ACC112 (cell line): ENCODE results near the gene VSNL1.

Experiments
- H2AFZ ChIP-seq: fragments of 200-600 bp; sonication (generic); one replicate; pipeline ENCODE4 v1.6.0; 2017; ENCODE audit warnings: antibody characterized with exemption, low read length; ENCODE audit not compliant: unreplicated experiment
- H3K27ac ChIP-seq: fragments of 200-600 bp; sonication (generic); 2 replicates; pipeline ENCODE4 v1.5.1; 2014; ENCODE audit warnings: low read depth, mild to moderate bottlenecking, antibody characterized with exemption, low read length, moderate library complexity
- H3K27me3 ChIP-seq: fragments of 200-600 bp; sonication (generic); 2 replicates; pipeline ENCODE4 v1.6.1; 2014; ENCODE audit warnings: mild to moderate bottlenecking, antibody characterized with exemption, low read length, moderate library complexity, mixed read lengths; ENCODE audit not compliant: insufficient read depth
- H3K36me3 ChIP-seq: fragments of 200-600 bp; sonication (generic); 2 replicates; pipeline ENCODE4 v1.6.1; 2016; ENCODE audit warnings: mild to moderate bottlenecking, antibody characterized with exemption, low read length, moderate library complexity, mixed read lengths; ENCODE audit not compliant: insufficient read depth
- H3K4me1 ChIP-seq: fragments of 200-600 bp; sonication (generic); one replicate; pipeline ENCODE4 v1.6.1; 2016; ENCODE audit warnings: low read length, mixed read lengths; ENCODE audit not compliant: insufficient read depth, unreplicated experiment, control insufficient read depth
- H3K4me3 ChIP-seq: fragments of 200-600 bp; sonication (generic); 2 replicates; pipeline ENCODE4 v1.5.1; 2014; ENCODE audit warnings: mild to moderate bottlenecking, low read depth, low read length
- H3K79me2 ChIP-seq: fragments of 200-600 bp; sonication (generic); one replicate; pipeline ENCODE4 v1.6.0; 2016; ENCODE audit warnings: low read length; ENCODE audit not compliant: control insufficient read depth, unreplicated experiment, insufficient read depth

Gene VSNL1

DNA sequence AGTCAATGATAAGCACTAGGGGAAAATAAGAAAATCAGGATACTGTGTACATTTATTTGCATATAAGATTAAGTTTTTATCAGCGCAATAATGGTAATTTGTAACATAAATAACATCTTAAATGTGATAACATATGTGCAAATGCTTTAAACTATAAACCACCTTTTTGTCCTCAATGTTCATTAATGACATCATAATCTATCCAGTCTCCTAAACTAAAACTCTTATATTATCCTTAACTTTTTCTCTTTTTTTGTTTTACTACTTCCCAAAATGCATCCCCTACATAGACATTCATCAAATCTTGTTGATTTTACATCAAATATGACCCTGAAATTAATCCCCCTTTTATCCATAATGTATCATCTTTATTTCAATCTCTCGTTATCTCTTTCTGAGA is 18.9 kb upstream of the VSNL1 start:
- Histone ChIP-seq H2AFZ (no peak overlapping the region), H3K4me1 (no peaks in the 10 kb centered on the region), H3K79me2 (no peaks in the 10 kb centered on the region), H3K27me3 (peaks cover 39% of the 10 kb centered on the region), H3K36me3 (no peaks in the 10 kb centered on the region), H3K4me3 (no peak overlapping the region), H3K27ac (no peak overlapping the region)

DNA sequence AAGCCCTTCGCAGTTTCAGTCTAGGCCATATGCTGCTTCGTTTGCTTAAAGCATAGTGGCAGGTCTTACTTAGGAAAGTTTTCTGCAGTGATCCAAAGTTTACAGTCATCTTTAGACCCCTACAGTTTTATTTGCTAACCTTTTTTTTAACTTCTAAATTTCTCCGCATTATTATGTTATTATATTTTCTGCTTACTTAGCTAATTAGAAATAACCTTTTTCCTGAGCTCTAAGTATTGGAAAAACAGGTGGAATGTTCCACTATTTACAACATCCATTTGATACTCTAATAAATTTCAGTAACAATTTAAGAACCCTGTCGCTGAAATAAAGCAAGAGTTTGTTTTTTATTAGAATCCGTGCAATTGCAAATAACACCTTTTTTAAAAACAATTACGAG is 18.2 kb upstream of the VSNL1 start:
- peaks cover 44% of the 10 kb centered on the region for H3K27me3 ChIP-seq
- H3K36me3 ChIP-seq: no peaks in the 10 kb centered on the region
- no peak overlapping the region for H2AFZ ChIP-seq
- no peaks in the 10 kb centered on the region for H3K4me1 ChIP-seq
- H3K79me2 ChIP-seq: no peaks in the 10 kb centered on the region
- no peak overlapping the region for H3K4me3 ChIP-seq
- no peak overlapping the region for H3K27ac ChIP-seq

DNA sequence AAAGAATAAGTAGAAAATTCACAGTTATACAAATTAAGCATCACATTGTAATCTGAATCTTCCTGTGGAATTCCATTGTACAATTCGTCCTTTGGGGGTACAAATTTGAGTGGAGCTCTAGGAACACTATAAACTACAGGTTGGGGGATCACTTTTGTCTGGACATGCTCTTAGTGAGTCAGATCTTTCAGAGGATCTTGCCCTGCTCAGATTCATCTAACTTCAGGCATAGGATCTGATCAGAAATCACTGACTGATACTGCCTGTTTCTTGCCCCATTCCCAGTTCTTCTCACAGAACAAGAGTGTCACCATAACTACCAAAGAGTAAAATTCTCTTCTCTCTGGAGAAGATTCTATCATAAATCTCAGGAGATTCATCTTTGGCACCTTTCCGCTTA is 10.7 kb upstream of the VSNL1 start:
- Histone ChIP-seq H2AFZ (no peak overlapping the region), H3K27me3 (peaks cover 37% of the 10 kb centered on the region), H3K4me1 (no peaks in the 10 kb centered on the region), H3K4me3 (no peak overlapping the region), H3K36me3 (no peaks in the 10 kb centered on the region), H3K27ac (no peak overlapping the region), H3K79me2 (no peaks in the 10 kb centered on the region)

DNA sequence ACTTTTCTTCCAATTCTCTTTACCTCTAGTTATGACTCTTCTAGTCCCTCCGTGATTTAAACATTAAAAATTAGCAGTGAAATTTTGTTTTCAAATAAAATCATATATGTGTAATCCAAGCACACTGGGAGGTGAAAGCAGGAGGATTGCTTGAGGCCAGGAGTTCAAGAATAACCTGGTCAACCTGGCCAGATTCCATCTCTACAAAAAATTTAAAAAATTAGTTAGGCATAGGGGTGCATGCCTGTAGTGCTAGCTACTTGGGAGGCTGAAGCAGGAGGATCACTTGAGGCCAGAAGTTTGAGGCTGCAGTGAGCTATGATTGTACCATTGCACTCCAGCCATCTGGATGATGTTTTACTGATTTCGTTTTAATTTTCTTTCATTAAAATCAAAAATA is 7.0 kb upstream of the VSNL1 start:
- Histone ChIP-seq H3K79me2 (no peaks in the 10 kb centered on the region), H3K4me3 (no peak overlapping the region), H3K27me3 (peaks cover 44% of the 10 kb centered on the region), H3K27ac (no peak overlapping the region), H3K36me3 (no peaks in the 10 kb centered on the region), H3K4me1 (no peaks in the 10 kb centered on the region), H2AFZ (no peak overlapping the region)

DNA sequence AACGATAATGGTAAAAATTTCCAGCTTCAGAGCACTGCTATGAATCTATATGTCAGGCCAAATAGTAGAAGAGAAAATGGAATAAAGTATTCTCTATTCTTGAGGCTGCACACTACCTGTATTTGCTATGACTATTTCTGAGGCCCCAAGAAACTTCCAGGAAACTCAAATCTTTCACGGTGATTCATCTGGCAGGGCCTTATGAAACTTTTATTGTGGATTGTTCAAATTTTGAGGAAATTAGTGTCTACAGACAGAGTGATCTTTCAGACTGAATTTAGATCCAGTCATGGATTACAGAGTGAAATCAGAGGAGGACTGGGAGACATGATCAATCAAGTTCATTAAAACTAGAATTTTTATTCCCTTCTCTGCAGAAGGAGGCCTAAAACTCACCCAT is 4.1 kb upstream of the VSNL1 start:
- Histone ChIP-seq H3K36me3 (no peaks in the 10 kb centered on the region), H3K4me3 (no peak overlapping the region), H3K4me1 (no peaks in the 10 kb centered on the region), H3K79me2 (no peaks in the 10 kb centered on the region), H2AFZ (no peak overlapping the region), H3K27me3 (peaks cover 71% of the 10 kb centered on the region), H3K27ac (no peak overlapping the region)

DNA sequence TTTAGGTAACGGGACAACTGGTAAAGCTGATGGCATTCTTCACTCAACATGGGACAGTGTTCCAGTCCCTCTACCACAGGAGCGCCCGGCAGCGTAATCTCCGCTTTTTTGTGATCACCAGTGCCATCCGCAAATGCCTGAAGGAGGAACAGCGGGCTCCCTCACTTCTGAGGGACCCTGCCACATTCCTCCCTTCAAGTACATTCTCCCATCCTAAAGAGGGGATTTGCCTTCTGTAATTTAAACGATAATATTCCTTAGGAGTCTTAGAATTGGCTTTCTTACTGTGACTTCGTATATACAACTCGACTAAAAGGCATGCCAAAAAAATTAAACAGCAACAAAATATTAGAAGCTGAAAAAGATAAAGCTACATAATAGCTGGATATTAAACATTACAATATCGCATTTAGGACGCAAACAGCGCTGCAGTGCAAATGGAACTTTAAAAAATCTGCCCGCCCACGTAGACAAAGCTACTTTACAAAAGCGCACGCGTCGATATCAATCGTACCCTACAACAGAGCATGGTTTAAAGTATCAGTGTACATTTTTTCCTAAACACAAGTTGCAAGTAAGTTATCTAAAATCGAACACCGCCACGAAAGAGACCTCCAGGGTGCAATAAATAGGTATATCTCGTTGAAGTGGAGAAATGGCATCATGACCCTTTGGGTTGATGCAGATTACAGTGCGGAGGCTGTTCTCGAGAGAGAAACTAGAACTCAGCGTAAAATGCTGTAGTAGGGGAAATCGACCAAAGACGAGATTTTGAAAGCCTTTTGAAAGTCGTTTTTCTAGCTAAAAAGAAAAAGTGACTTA is 2.3 kb upstream of the VSNL1 start:
- Histone ChIP-seq H3K27ac (no peak overlapping the region), H3K4me3 (peak overlapping the region; percentile 95), H3K79me2 (no peaks in the 10 kb centered on the region), H2AFZ (peak overlapping the region; percentile 95), H3K27me3 (peaks cover 80% of the 10 kb centered on the region), H3K36me3 (no peaks in the 10 kb centered on the region), H3K4me1 (no peaks in the 10 kb centered on the region)

DNA sequence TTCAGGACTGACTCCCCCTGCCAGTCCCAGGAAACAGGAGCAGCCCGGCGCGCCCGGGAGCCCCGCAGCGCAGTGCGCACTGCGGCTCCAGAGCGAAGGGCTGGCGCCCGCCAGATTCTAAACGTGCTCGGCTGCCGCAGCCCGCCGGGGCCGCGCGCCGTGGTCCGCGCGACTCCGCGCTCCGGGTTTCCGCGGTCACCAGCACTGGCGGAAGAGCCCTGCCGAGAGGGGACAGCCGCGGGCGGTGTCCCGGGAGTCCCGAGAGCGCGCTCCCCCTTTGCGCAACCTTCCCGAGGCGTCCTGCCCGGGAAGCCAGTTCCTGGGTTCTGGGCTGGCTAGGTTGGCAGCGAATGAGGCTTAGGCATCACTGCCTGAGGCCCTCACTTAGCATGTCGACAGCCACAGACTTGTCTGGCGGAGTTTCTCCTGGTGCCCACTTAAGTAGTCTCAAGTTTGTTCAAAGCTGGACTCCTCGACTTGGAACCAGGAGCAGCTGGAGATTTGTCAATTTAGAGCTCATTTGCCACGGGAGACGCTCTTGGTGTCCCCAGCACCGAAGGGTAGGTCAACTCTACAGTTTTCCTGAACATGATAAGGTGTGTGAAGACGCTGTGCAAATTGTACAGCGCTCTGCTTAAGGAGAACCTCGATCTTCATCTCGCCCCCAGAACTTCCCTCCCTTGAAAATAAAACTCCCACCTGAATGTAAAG is 1.5 kb upstream of the VSNL1 start:
- peak overlapping the region; percentile 95 for H3K4me3 ChIP-seq
- 0 out of 2 replicates have a peak overlapping the region, but pooled peaks have one; percentile 9 for H3K27ac ChIP-seq
- H2AFZ ChIP-seq: peak overlapping the region; percentile 95
- no peaks in the 10 kb centered on the region for H3K36me3 ChIP-seq
- H3K27me3 ChIP-seq: peaks cover 80% of the 10 kb centered on the region
- H3K79me2 ChIP-seq: no peaks in the 10 kb centered on the region
- peaks cover 3% of the 10 kb centered on the region for H3K4me1 ChIP-seq

DNA sequence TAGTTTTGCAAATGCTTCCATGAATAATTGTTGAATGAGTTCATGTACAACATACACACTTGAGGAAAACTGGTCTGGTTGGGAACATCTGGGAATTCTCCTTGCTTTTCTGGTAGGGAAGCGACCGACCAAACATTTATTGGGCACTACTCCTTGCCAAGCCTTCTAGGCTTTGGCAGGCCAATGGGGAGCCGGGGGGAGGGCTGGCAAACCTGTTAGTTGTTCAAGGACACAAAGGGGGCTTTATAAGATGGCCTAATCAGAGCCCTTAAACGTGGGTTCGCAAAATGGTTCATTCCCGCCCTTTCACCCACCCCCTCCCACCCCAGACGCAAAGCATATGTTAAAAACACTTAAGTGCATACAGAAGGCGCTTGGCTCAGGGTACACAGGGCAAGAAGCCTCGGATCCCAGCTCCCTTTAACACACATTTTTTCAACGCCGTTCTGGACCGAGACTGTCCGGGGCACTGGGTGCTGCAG is 844 bp upstream of the VSNL1 start:
- H3K36me3 ChIP-seq: no peaks in the 10 kb centered on the region
- no peaks in the 10 kb centered on the region for H3K79me2 ChIP-seq
- H3K27me3 ChIP-seq: peaks cover 78% of the 10 kb centered on the region
- no peak overlapping the region for H2AFZ ChIP-seq
- peaks cover 9% of the 10 kb centered on the region for H3K4me1 ChIP-seq
- no peak overlapping the region for H3K27ac ChIP-seq
- peak overlapping the region; percentile 95 for H3K4me3 ChIP-seq

DNA sequence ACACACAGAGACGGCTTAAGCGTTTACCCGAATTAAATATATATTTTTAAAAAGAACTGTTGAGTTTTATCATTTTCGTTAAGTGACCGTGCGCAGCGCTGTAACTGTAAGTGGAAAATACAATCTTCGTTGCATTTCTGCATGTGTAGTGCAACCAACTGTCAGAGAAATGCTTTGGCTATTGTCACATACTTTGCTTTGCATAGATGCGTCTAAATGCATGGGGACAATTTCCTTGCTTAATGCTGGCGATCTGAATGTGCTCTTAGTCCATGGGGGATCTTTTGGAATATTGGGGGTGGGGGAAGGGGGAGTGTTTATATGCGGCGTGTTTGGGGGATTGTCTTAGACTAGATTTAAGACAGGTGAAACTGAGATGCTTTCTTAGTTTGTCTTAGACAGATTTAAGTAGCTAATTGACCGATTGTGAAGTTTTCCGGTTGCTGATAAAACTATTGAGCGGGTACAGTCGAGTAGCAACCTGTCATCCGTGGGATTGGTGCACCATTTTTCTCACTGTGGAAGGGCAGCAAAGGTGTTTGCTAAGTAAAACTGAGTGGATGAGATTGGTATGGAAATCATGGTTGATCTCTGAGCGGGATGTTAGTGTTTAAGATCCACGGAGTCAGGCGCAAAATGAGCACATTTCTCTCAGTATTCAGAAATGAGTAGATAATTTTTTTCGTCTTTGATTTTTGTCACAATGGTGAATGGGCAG is 476 bp downstream of the VSNL1 start:
- H3K27me3 ChIP-seq: peaks cover 75% of the 10 kb centered on the region
- H3K27ac ChIP-seq: no peak overlapping the region
- no peak overlapping the region for H2AFZ ChIP-seq
- no peaks in the 10 kb centered on the region for H3K79me2 ChIP-seq
- H3K36me3 ChIP-seq: no peaks in the 10 kb centered on the region
- peaks cover 11% of the 10 kb centered on the region for H3K4me1 ChIP-seq
- peak overlapping the region; percentile 74 for H3K4me3 ChIP-seq

DNA sequence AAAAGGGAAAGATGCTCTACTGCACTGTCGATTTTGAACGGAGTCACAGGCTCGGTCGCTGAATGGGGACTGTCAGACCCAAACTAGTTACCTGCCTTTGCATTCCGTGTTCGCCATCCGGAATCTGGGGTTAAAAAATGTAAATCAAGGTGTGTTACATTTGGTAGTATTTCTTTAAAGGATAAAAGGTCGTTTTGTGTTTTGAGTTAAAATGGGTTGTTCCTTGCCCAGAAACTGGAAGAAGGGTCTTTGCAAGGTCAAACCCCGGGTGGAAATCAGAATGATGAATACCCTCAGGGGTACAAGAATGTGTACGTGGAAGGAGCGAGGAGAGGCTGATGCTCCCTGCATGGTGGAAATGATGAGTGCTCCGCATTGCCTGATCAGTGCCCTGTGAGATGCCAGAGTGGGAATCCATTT is 1.0 kb downstream of the VSNL1 start:
- no peak overlapping the region for H3K27ac ChIP-seq
- H3K36me3 ChIP-seq: no peaks in the 10 kb centered on the region
- H3K4me3 ChIP-seq: peak overlapping the region; percentile 74
- no peaks in the 10 kb centered on the region for H3K79me2 ChIP-seq
- H3K27me3 ChIP-seq: peaks cover 81% of the 10 kb centered on the region
- H2AFZ ChIP-seq: no peak overlapping the region
- peaks cover 11% of the 10 kb centered on the region for H3K4me1 ChIP-seq
